Measurements from ENCODE around the gene SLC30A2.

The SLC30A2 gene

DNA sequence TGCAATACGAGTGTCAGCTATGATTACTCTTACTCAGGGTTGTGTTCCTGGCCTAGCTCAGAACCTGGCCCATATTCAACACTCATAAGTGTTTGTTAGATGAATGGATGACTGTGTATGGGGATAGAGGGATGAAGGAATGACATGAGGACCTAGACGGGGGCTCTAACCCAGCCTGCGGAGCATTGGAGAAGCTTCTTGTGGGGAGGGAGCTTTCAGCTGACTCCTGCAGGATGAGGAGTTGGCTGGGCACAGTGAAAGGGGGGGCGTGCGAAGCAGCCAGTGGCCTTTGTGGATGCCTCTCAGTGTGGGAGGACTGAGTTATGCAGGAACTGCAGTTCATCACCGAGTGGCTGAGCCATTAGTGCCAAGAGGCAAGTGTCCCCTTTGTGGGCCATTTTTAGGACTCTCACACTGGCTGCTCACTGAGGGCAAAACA is 25.6 kb downstream of the SLC30A2 start:
- no peaks in the 10 kb centered on the region for H3K4me1 ChIP-seq
- H3K9me3 ChIP-seq: no peaks in the 10 kb centered on the region
- DNase-seq: no peak
- TF ChIP-seq, protein P1, sequence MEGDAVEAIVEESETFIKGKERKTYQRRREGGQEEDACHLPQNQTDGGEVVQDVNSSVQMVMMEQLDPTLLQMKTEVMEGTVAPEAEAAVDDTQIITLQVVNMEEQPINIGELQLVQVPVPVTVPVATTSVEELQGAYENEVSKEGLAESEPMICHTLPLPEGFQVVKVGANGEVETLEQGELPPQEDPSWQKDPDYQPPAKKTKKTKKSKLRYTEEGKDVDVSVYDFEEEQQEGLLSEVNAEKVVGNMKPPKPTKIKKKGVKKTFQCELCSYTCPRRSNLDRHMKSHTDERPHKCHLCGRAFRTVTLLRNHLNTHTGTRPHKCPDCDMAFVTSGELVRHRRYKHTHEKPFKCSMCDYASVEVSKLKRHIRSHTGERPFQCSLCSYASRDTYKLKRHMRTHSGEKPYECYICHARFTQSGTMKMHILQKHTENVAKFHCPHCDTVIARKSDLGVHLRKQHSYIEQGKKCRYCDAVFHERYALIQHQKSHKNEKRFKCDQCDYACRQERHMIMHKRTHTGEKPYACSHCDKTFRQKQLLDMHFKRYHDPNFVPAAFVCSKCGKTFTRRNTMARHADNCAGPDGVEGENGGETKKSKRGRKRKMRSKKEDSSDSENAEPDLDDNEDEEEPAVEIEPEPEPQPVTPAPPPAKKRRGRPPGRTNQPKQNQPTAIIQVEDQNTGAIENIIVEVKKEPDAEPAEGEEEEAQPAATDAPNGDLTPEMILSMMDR (IDR thresholded peaks at IDR 0.05; ENCODE audit: low read depth, low read length): no peak
- H3K4me3 ChIP-seq (ENCODE audit: low read depth, low read length): no peak overlapping the region
- no peaks in the 10 kb centered on the region for H3K27me3 ChIP-seq
- no peaks in the 10 kb centered on the region for H3K36me3 ChIP-seq

DNA sequence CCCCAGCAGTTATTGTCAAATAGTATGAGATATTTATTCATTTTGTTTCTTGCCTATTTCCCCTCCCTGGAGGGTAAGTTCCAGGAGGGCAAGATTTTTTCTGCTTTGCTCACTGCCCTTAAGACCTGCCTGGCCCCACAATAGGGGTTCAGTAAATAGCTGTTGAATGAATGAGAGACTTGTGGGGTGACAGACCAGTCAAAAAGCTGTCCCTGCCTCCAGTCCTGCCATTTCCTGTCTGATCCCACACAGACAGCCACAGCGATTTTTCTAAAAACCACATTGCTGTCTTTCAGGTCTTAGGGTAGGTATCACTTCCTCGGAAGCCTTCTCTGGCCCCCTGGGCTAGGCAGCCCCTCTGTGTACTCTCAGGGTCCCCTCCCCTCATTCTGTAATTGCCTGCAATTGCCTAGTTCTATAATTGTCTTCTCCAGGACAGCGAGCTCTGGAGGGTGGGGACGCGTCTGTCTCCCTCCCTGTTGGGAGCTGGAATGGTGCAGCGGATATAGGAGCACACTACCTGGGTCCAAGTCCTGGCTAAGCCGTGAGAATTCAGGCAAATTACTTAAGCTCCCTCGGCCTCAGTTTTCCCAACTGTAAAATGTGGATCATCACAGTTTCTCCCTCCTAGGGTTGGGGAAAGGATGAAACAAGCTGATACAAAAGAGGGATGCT is 26.1 kb downstream of the SLC30A2 start:
- no peaks in the 10 kb centered on the region for H3K9me3 ChIP-seq
- TF ChIP-seq, protein P1 (IDR thresholded peaks at IDR 0.05; ENCODE audit: low read depth, low read length): no peak
- H3K4me3 ChIP-seq (ENCODE audit: low read depth, low read length): no peak overlapping the region
- H3K36me3 ChIP-seq: no peaks in the 10 kb centered on the region
- H3K4me1 ChIP-seq: no peaks in the 10 kb centered on the region
- DNase-seq: no peak
- no peaks in the 10 kb centered on the region for H3K27me3 ChIP-seq

DNA sequence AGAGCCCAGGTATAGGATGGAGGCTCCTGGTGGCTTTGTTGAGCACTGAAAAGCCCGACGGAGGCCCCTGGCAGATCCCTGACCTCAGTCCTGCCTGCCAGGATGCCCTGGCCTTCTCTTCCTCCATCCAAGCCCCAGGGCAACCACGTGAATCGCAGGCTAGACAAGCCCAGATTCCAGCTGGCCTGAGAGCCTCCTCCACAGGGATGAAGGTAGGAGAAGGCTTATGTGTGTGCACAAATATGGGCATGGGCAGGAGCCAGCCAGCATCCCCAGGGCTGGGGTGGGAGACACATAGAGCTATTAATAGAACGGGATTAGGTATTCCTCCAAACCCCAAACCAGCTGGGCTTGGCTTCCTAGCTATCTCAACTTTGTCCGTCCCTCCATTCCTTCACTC is 28.3 kb downstream of the SLC30A2 start:
- H3K4me1 ChIP-seq: no peaks in the 10 kb centered on the region
- no peaks in the 10 kb centered on the region for H3K36me3 ChIP-seq
- no peaks in the 10 kb centered on the region for H3K9me3 ChIP-seq
- TF ChIP-seq, protein P1 (IDR thresholded peaks at IDR 0.05; ENCODE audit: low read depth, low read length): no peak
- DNase-seq: no peak
- H3K4me3 ChIP-seq (ENCODE audit: low read depth, low read length): no peak overlapping the region
- no peaks in the 10 kb centered on the region for H3K27me3 ChIP-seq

DNA sequence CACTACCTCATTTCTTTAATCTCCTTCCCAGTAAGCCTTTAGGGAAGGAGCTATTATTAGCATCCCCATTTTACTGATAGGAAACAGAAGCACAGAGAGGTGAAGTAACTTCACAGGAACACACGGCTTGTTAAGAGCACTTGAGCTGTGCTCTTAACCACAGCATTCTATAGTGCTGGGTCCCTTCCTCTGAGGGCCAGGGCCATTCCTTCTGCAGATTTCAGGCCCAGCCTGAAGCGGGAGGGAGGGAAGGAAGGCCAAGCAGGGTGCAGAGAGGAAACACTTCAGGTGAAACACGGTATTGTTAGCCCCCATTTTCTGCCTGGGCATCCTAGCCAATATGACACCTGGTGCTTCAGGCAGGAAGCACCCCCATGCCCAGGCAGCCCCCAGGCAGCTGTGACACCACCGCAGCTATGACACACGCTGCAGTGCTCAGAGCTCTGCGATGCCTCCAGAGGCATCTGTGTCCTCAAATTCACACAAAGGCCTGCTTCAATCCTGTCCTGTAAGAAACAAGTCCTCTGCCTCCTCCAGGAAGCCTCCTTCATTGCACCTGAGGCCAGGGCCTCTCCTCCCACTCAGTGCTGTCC is 28.9 kb downstream of the SLC30A2 start:
- Histone ChIP-seq H3K4me3 (ENCODE audit: low read depth, low read length) (no peak overlapping the region), H3K4me1 (no peaks in the 10 kb centered on the region), H3K9me3 (no peaks in the 10 kb centered on the region), H3K27me3 (no peaks in the 10 kb centered on the region), H3K36me3 (no peaks in the 10 kb centered on the region)
- TF ChIP-seq, protein P1 (IDR thresholded peaks at IDR 0.05; ENCODE audit: low read depth, low read length): no peak
- DNase-seq: no peak

DNA sequence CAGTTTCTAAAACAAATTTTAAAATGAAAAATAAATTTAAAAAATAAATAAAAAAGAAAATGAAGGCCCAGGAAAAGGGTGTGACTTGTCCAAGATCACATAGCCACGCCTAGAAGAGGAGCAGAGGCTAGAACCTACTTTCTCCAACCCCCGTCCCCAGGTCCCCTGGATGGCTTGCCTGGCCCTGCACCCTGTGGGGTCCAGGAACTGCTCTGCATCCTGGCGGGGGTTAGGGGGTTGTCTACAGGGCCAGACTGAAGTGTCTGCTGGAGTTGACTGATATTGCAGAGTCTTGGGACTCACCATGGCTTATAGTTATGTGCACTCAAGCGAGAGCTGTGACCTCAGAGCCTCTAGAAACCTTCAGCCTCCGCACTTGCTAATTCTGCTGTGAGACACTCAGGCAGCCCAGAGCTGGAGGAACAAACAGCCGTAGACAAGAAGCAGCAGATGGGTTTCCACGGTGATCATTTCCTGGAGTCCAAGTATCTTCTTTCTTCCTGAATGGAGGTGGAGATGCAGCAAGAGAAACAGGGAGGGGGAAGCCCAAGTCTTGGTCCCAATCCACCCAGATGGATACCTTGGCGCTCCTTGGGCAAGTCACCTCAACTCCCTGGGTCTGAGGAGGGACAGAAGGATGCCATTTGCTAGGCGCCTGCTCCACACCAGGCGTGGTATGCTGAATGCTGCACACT is 29.5 kb downstream of the SLC30A2 start:
- Histone ChIP-seq H3K4me1 (no peaks in the 10 kb centered on the region), H3K4me3 (ENCODE audit: low read depth, low read length) (no peak overlapping the region), H3K27me3 (no peaks in the 10 kb centered on the region), H3K36me3 (no peaks in the 10 kb centered on the region), H3K9me3 (no peaks in the 10 kb centered on the region)
- DNase-seq: no peak
- TF ChIP-seq, protein P1 (IDR thresholded peaks at IDR 0.05; ENCODE audit: low read depth, low read length): no peak

DNA sequence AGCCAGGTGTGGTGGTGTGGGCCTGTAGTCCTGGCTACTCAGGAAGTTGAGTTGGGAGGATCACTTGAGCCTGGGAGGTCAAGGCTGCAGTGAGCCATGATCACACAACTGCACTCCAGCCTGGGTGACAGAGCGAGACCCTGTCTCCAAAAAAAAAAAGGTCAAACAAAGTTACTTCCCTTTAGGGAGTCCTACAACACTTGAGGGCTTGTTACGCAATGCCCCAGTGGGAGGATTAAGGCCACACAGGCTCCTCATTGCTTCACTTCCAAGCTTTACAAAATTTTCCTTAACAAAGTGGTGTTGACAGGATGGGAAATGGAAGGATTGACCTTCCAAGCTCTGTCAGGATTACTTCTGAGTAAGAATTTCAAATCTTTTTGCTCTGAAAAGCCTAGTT is 30.6 kb downstream of the SLC30A2 start:
- Histone ChIP-seq H3K36me3 (no peaks in the 10 kb centered on the region), H3K4me3 (ENCODE audit: low read depth, low read length) (no peak overlapping the region), H3K4me1 (no peaks in the 10 kb centered on the region), H3K27me3 (no peaks in the 10 kb centered on the region), H3K9me3 (no peaks in the 10 kb centered on the region)
- no peak for DNase-seq
- TF ChIP-seq, protein P1 (IDR thresholded peaks at IDR 0.05; ENCODE audit: low read depth, low read length): no peak
